BE2C (cell line): ENCODE results near the gene ADAMTSL1.

Experiments used
- DNase-seq: peaks from one replicate; pipeline ENCODE4 v3.0.0-alpha.2; 2020
- H3K27me3 ChIP-seq: fragments of 250-450 bp; sonication (Bioruptor Pico); 2 replicates; pipeline ENCODE4 v1.5.1; 2020; ENCODE audit warnings: mild to moderate bottlenecking
- H3K36me3 ChIP-seq: fragments of 250-450 bp; sonication (Bioruptor Pico); 2 replicates; pipeline ENCODE4 v1.5.1; 2020; ENCODE audit warnings: mild to moderate bottlenecking
- H3K4me1 ChIP-seq: fragments of 250-450 bp; sonication (Bioruptor Pico); 2 replicates; pipeline ENCODE4 v1.5.1; 2020
- H3K4me3 ChIP-seq: 2 replicates; pipeline ENCODE4 v1.5.1; 2011; ENCODE audit warnings: low read depth, low read length
- H3K9me3 ChIP-seq: fragments of 250-450 bp; sonication (Bioruptor Pico); 2 replicates; pipeline ENCODE4 v1.5.1; 2020
- CTCF ChIP-seq: IDR thresholded peaks from 2 replicates; pipeline ENCODE4 v1.5.1; 2012; ENCODE audit warnings: mild to moderate bottlenecking, low read depth, low read length

ADAMTSL1 gene

GRCh38 chr9:18770131-18770908 is 296.4 kb downstream of the ADAMTSL1 start:
- Histone ChIP-seq H3K4me3 (no peak overlapping the region), H3K9me3 (no peaks in the 10 kb centered on the region), H3K4me1 (no peaks in the 10 kb centered on the region), H3K36me3 (no peaks in the 10 kb centered on the region), H3K27me3 (peaks cover 21% of the 10 kb centered on the region; the same call in 1 of the 2 replicates)
- no peak for TF ChIP-seq CTCF
- no peak for DNase-seq

GRCh38 chr9:18771011-18771410 is 297.1 kb downstream of the ADAMTSL1 start:
- Histone ChIP-seq H3K27me3 (peaks cover 21% of the 10 kb centered on the region; the same call in 1 of the 2 replicates), H3K9me3 (no peaks in the 10 kb centered on the region), H3K4me3 (no peak overlapping the region), H3K36me3 (no peaks in the 10 kb centered on the region), H3K4me1 (no peaks in the 10 kb centered on the region)
- no peak for DNase-seq
- no peak for TF ChIP-seq CTCF

GRCh38 chr9:18771763-18772162 is 297.8 kb downstream of the ADAMTSL1 start:
- DNase-seq = no peak
- Histone ChIP-seq H3K4me3 (no peak overlapping the region), H3K9me3 (no peaks in the 10 kb centered on the region), H3K4me1 (no peaks in the 10 kb centered on the region), H3K27me3 (peaks cover 21% of the 10 kb centered on the region; the same call in 1 of the 2 replicates), H3K36me3 (no peaks in the 10 kb centered on the region)
- no peak for TF ChIP-seq CTCF

- DNase-seq = no peak
- TF ChIP-seq CTCF = no peak
- peaks cover 6% of the 10 kb centered on the region; the same call in 1 of the 2 replicates for H3K27me3 ChIP-seq
- no peaks in the 10 kb centered on the region for H3K9me3 ChIP-seq
- H3K36me3 ChIP-seq = no peaks in the 10 kb centered on the region
- H3K4me1 ChIP-seq = no peaks in the 10 kb centered on the region
- no peak overlapping the region for H3K4me3 ChIP-seq
Measured at GRCh38 chr9:18775241-18775640, 301.3 kb downstream of the ADAMTSL1 start.

GRCh38 chr9:18775930-18776329 is 302.0 kb downstream of the ADAMTSL1 start:
- H3K4me1 ChIP-seq = no peaks in the 10 kb centered on the region
- no peaks in the 10 kb centered on the region for H3K9me3 ChIP-seq
- DNase-seq = no peak
- no peaks in the 10 kb centered on the region for H3K36me3 ChIP-seq
- peaks cover 2% of the 10 kb centered on the region; the same call in 1 of the 2 replicates for H3K27me3 ChIP-seq
- no peak overlapping the region for H3K4me3 ChIP-seq
- TF ChIP-seq CTCF = no peak
